SK-N-SH (cell line): Measurements from ENCODE around the gene FMO5. TPM values are rescaled to one million over a fixed set of nuclear protein-coding genes. Genes with fewer than 3 reads are reported as not detected.
"Not testable (repeated sequence)": the region's sequence is repeated elsewhere in the genome, so short reads cannot be mapped to it uniquely, and the experiment has no call there.

ENCODE experiments used
- CTCF ChIA-PET: fragments of 300-600, 350-600 bp; formaldehyde crosslinking; extraction: SDS; loops from one replicate; lab custom pipeline; 2021; lab: Yijun Ruan, JAX
- POLR2A ChIA-PET: fragments of 350-600 bp; sonication (Branson Sonifier 250); formaldehyde crosslinking; extraction: SDS; loops from one replicate; lab custom pipeline; 2020; ENCODE audit warnings: antibody characterized with exemption, inconsistent platforms; lab: Yijun Ruan, JAX
- DNase-seq: peaks from one replicate; pipeline ENCODE4 v3.0.0; 2012
- H2AFZ ChIP-seq: fragments of 200-600 bp; sonication (generic); 2 replicates; pipeline ENCODE4 v1.8.1; 2016; ENCODE audit warnings: antibody characterized with exemption, mild to moderate bottlenecking, low read depth
- H3F3A ChIP-seq: fragments of 200-600 bp; sonication (generic); replicated peaks from 2 replicates; pipeline ENCODE3; 2016; ENCODE audit warnings: antibody characterized with exemption, mild to moderate bottlenecking; ENCODE audit not compliant: insufficient read depth
- H3K27ac ChIP-seq, 2 experiments: fragments of 200-500 bp in 1 of 2; fragments of 200-600 bp in 1 of 2; sonication (Bioruptor generic) in 1 of 2; sonication (generic), shearing (Covaris generic) in 1 of 2; 2 replicates each; pipeline versions ENCODE4 v1.5.1 to v1.6.1; 2014 to 2016; ENCODE audit warnings: low read depth in 2 of 2, inconsistent platforms in 1 of 2, low read length in 1 of 2, mild to moderate bottlenecking in 1 of 2, mixed read lengths in 1 of 2
- H3K27me3 ChIP-seq: fragments of 200-600 bp; sonication (generic), shearing (Covaris generic); 2 replicates; pipeline ENCODE4 v1.6.1; 2016; ENCODE audit warnings: mixed run types; ENCODE audit not compliant: insufficient read depth
- H3K36me3 ChIP-seq, 2 experiments: fragments of 200-500 bp in 1 of 2; fragments of 200-600 bp in 1 of 2; sonication (Bioruptor generic) in 1 of 2; sonication (generic) in 1 of 2; replicated peaks in 1 of 2; 2 replicates each; pipeline versions ENCODE3 to v1.5.1; 2014 to 2016; ENCODE audit warnings: low read length in 1 of 2, mild to moderate bottlenecking in 1 of 2; ENCODE audit not compliant: insufficient read depth in 2 of 2, control insufficient read depth in 1 of 2
- H3K4me1 ChIP-seq, 2 experiments: fragments of 200-500 bp in 1 of 2; fragments of 200-600 bp in 1 of 2; sonication (Bioruptor generic) in 1 of 2; sonication (generic), shearing (Covaris generic) in 1 of 2; 2 replicates each; pipeline versions ENCODE4 v1.5.1 to v1.6.1; 2014 to 2016; ENCODE audit warnings: low read depth in 1 of 2, low read length in 1 of 2, mixed run types in 1 of 2; ENCODE audit not compliant: insufficient read depth in 2 of 2, control insufficient read depth in 1 of 2
- H3K4me2 ChIP-seq: fragments of 200-600 bp; sonication (generic), shearing (Covaris generic); 2 replicates; pipeline ENCODE4 v1.6.1; 2017; ENCODE audit warnings: mixed run types
- H3K4me3 ChIP-seq, 2 experiments: fragments of 200-500 bp in 1 of 2; fragments of 200-600 bp in 1 of 2; sonication (Bioruptor generic) in 1 of 2; sonication (generic), shearing (Covaris generic) in 1 of 2; 2 replicates each; pipeline versions ENCODE4 v1.5.1 to v1.8.1; 2014 to 2016; ENCODE audit warnings: low read depth in 2 of 2, inconsistent platforms in 1 of 2, low read length in 1 of 2, mild to moderate bottlenecking in 1 of 2, mixed read lengths in 1 of 2, moderate library complexity in 1 of 2
- H3K79me2 ChIP-seq: fragments of 200-600 bp; sonication (generic); 2 replicates; pipeline ENCODE4 v1.8.1; 2017; ENCODE audit warnings: mild to moderate bottlenecking; ENCODE audit not compliant: insufficient read depth
- H3K9ac ChIP-seq: fragments of 200-600 bp; sonication (generic); 2 replicates; pipeline ENCODE4 v1.6.1; 2017; ENCODE audit warnings: mixed run types
- H3K9me2 ChIP-seq: fragments of 200-600 bp; sonication (generic); 2 replicates; pipeline ENCODE4 v1.6.1; 2017; ENCODE audit warnings: mixed run types
- H3K9me3 ChIP-seq: fragments of 200-600 bp; sonication (generic); 2 replicates; pipeline ENCODE4 v1.6.1; 2017; ENCODE audit warnings: mixed run types, mild to moderate bottlenecking, moderate library complexity
- H4K20me1 ChIP-seq: fragments of 200-600 bp; sonication (generic); 2 replicates; pipeline ENCODE4 v1.6.1; 2017; ENCODE audit warnings: mild to moderate bottlenecking, mixed run types; ENCODE audit not compliant: insufficient read depth
- CTCF ChIP-seq: fragments of 200-600 bp; sonication (generic); IDR thresholded peaks from 2 replicates; pipeline ENCODE4 v1.6.1; 2017; ENCODE audit warnings: antibody characterized with exemption, mild to moderate bottlenecking, moderate library complexity
- ELF1 ChIP-seq: IDR thresholded peaks from 2 replicates; pipeline ENCODE4 v1.4.0; 2012
- FOXJ3 ChIP-seq: sonication (generic); formaldehyde crosslinking; IDR thresholded peaks from 2 replicates; pipeline ENCODE4 v1.5.1; 2020; ENCODE audit warnings: mild to moderate bottlenecking, missing genetic modification reagents
- FOXM1 ChIP-seq: IDR thresholded peaks from 2 replicates; pipeline ENCODE4 v1.4.0; 2012; ENCODE audit warnings: low read depth, mild to moderate bottlenecking
- GABPA ChIP-seq: IDR thresholded peaks from 2 replicates; pipeline ENCODE4 v1.4.0; 2012; ENCODE audit warnings: low read depth, mild to moderate bottlenecking
- GATA2 ChIP-seq: sonication (generic); formaldehyde crosslinking; IDR thresholded peaks from 2 replicates; pipeline ENCODE4 v1.5.0; 2020; ENCODE audit warnings: mild to moderate bottlenecking, missing genetic modification reagents
- POLR2AphosphoS5 ChIP-seq: IDR thresholded peaks from 2 replicates; pipeline ENCODE4 v1.6.1; 2012; ENCODE audit warnings: low read depth, low read length
- RAD21 ChIP-seq: IDR thresholded peaks from 2 replicates; pipeline ENCODE4 v1.6.1; 2012; ENCODE audit warnings: mild to moderate bottlenecking, low read length
- RCOR1 ChIP-seq: fragments of 150-350 bp; IDR thresholded peaks from 2 replicates; pipeline ENCODE4 v1.6.1; 2017; ENCODE audit warnings: antibody characterized with exemption, low read length
- TAF1 ChIP-seq: IDR thresholded peaks from 2 replicates; pipeline ENCODE4 v1.6.1; 2012; ENCODE audit warnings: low read depth, mild to moderate bottlenecking, low read length, moderate library complexity, borderline replicate concordance
- USF1 ChIP-seq: IDR thresholded peaks from 2 replicates; pipeline ENCODE4 v1.4.0; 2012; ENCODE audit warnings: low read depth, borderline replicate concordance
- YY1 ChIP-seq: IDR thresholded peaks from 2 replicates; pipeline ENCODE4 v1.4.0; 2012; ENCODE audit warnings: low read depth, mild to moderate bottlenecking
- WGBS: methylation state at CpG from one replicate; pipeline ENCODE4 v1.1.6; 2017; ENCODE audit warnings: low lambda C conversion rate; 5-methylcytosine and 5-hydroxymethylcytosine counted together
- polyA plus RNA-seq, 3 experiments: library from polyadenylated mRNA; depleted of rRNA; stranded (reverse); fragments of >200 nt; gene quantifications; 2 replicates each; pipeline ENCODE4 v1.2.3, GENCODE V29; 2012

Gene FMO5
- polyA plus RNA-seq, 1 of the 3 experiments (the other 2 are of a cell fraction): 0.30 TPM

- H3K9me3 ChIP-seq: no peaks in the 10 kb centered on the region
Observed at GRCh38 chr1:147163019-147163418, 62.1 kb downstream of the FMO5 start.

GRCh38 chr1:147162093-147162492, 63.0 kb downstream of the FMO5 start:
- CTCF ChIA-PET: interaction anchor here (1.2 to 2.2 kb wide), 4 partner anchors 9 to 80 kb away, joined by 3 to 8 read pairs (median 4); partner anchors contain the start of gene CHD1L
- Histone ChIP-seq H3F3A (peaks cover 12% of the 10 kb centered on the region), H3K9me2 (no peaks in the 10 kb centered on the region), H3K27me3 (no peaks in the 10 kb centered on the region), H2AFZ (no peak overlapping the region), H3K9me3 (no peaks in the 10 kb centered on the region), H3K79me2 (peaks cover 37% of the 10 kb centered on the region), H4K20me1 (no peaks in the 10 kb centered on the region), H3K9ac (no peak overlapping the region), H3K4me1 (no peaks in the 10 kb centered on the region; a peak in 1 of 4 replicates), H3K36me3 (peaks cover 64 to 71% of the 10 kb centered on the region in 2 experiments), H3K27ac (no peak overlapping the region), H3K4me2 (no peak overlapping the region), H3K4me3 (no peak overlapping the region)
- POLR2A ChIA-PET: no interaction called here
- TF ChIP-seq RAD21: no peak
- no peak for TF ChIP-seq TAF1
- TF ChIP-seq CTCF: no peak
- no peak for TF ChIP-seq POLR2AphosphoS5
- no peak for TF ChIP-seq FOXM1
- no peak for TF ChIP-seq GABPA
- no peak for TF ChIP-seq ELF1
- no peak for DNase-seq

More at GRCh38 chr1:147163019-147163418, 62.1 kb downstream of the FMO5 start:
- Histone ChIP-seq H3K4me1 (peaks cover 5% of the 10 kb centered on the region in 2 experiments; a peak in 3 of 4 replicates), H3F3A (peaks cover 18% of the 10 kb centered on the region), H2AFZ (no peak overlapping the region), H3K4me3 (no peak overlapping the region), H3K79me2 (peaks cover 41% of the 10 kb centered on the region), H4K20me1 (no peaks in the 10 kb centered on the region), H3K9ac (no peak overlapping the region), H3K9me2 (no peaks in the 10 kb centered on the region), H3K27ac (no peak overlapping the region)
- POLR2A ChIA-PET: no interaction called here
- 100% methylated on average over 1 of the region's 1 CpG for WGBS
- DNase-seq: no peak
- TF ChIP-seq GATA2 (CRISPR knock-in tag): no peak
- TF ChIP-seq FOXJ3: no peak
- TF ChIP-seq YY1: no peak
- TF ChIP-seq RCOR1: no peak
- no peak for TF ChIP-seq USF1
- TF ChIP-seq, all 33 proteins: peak for 0
- peaks cover 54 to 68% of the 10 kb centered on the region in 2 experiments for H3K36me3 ChIP-seq
- H3K27me3 ChIP-seq: no peaks in the 10 kb centered on the region
- H3K4me2 ChIP-seq: no peak overlapping the region
- CTCF ChIA-PET: interaction anchor here (1.2 to 2.2 kb wide), 2 partner anchors 9 to 10 kb away, joined by 3 to 8 read pairs; no protein-coding TSS in a partner anchor

GRCh38 chr1:147157116-147157515, 68.0 kb downstream of the FMO5 start:
- H3K4me3 ChIP-seq, DNase-seq, H2AFZ ChIP-seq, H3K27me3 ChIP-seq, H3K9me2 ChIP-seq, H3K4me1 ChIP-seq, H3K27ac ChIP-seq, H3K4me2 ChIP-seq, H3K9ac ChIP-seq, H3K9me3 ChIP-seq, CTCF ChIA-PET, POLR2A ChIA-PET, H3F3A ChIP-seq, H3K79me2 ChIP-seq, H4K20me1 ChIP-seq: not testable (repeated sequence)
- 100% methylated on average over 2 of the region's 2 CpGs for WGBS
- peaks cover 43 to 85% of the 10 kb centered on the region in 2 experiments for H3K36me3 ChIP-seq
